ENCODE measurements around the gene HSF2BP.

Gene HSF2BP

DNA sequence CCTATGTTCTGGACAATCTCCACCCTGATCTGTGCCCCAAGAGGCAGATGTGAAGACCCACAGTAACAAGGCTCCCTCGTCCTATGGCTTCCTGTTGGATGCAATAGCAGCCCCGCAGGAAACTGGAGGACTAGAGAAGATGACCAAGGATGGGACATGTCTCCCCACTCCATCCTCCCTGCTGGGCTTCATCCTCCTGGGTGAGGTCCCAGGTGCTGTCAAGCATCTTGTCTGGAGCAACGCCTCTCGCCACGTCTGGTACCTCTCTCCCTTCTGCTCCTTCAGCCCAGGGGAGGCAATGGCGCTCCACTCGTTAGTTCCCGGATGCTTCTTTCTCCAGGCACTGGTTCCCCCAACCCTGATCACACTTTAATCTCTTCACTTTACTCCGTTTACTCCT is 11.1 kb downstream of the HSF2BP start:
- DNase-seq (ENCODE audit: extremely low read depth, low read depth) = no peak
- TF ChIP-seq, protein P1, sequence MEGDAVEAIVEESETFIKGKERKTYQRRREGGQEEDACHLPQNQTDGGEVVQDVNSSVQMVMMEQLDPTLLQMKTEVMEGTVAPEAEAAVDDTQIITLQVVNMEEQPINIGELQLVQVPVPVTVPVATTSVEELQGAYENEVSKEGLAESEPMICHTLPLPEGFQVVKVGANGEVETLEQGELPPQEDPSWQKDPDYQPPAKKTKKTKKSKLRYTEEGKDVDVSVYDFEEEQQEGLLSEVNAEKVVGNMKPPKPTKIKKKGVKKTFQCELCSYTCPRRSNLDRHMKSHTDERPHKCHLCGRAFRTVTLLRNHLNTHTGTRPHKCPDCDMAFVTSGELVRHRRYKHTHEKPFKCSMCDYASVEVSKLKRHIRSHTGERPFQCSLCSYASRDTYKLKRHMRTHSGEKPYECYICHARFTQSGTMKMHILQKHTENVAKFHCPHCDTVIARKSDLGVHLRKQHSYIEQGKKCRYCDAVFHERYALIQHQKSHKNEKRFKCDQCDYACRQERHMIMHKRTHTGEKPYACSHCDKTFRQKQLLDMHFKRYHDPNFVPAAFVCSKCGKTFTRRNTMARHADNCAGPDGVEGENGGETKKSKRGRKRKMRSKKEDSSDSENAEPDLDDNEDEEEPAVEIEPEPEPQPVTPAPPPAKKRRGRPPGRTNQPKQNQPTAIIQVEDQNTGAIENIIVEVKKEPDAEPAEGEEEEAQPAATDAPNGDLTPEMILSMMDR (IDR thresholded peaks at IDR 0.05; ENCODE audit: low read depth, low read length, missing control alignments) = no peak
- no peak overlapping the region for H3K4me3 ChIP-seq (replicated peaks; ENCODE audit: low read depth, low read length)

DNA sequence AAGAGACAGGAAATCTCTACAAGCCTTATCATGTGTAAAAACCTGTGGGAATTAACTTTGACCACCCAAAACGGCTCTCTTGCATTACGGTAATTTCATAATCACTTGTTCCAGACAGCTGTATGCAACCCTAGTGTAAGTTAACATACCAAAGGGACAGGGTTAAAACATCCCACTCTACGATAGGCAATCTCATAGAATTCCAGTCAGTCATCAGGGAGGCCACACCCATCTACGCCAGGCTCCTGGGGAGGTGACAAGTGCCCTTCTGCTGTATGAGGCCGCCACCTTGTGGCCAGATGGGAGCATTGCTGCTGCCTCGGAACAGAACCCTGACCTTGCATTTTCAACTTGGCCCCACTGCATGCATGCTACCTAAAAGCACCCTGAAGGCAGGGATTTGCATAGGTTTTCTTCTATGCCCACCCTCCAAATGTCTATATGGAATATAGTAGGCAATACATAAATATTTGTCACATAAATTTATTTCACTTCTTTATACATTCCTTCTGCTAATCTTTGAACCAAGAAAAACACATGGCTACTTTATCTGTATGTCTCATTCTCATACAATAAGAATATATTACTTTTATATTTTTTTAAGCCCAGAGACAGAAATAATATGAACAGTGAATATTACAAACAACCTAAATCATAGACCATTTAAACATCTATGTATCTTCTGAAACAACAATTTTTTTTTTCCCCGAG is 12.6 kb downstream of the HSF2BP start:
- DNase-seq (ENCODE audit: extremely low read depth, low read depth) = peak; percentile 75
- TF ChIP-seq, protein P1 (IDR thresholded peaks at IDR 0.05; ENCODE audit: low read depth, low read length, missing control alignments) = peak; percentile 96
- no peak overlapping the region for H3K4me3 ChIP-seq (replicated peaks; ENCODE audit: low read depth, low read length)

DNA sequence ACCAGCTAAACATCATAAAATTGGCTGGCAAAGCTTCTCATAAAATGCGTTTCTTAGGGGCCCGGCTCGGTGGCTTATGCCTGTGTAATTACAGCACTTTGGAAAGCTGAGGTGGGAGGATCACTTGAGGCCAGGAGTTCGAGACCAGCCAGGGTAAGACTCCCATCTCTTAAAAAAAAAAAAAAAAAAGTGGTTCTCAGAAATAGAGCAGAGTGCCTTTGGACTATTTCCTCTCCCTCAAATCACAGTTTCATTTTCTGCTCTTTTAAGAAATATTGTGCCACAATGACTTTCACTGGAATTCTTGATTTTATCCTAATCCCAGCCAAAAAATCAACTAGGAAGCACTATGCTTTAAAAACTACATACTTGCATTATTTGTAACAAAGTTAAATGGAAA is 13.3 kb downstream of the HSF2BP start:
- TF ChIP-seq, protein P1 (IDR thresholded peaks at IDR 0.05; ENCODE audit: low read depth, low read length, missing control alignments) = no peak
- H3K4me3 ChIP-seq (replicated peaks; ENCODE audit: low read depth, low read length) = no peak overlapping the region
- no peak for DNase-seq (ENCODE audit: extremely low read depth, low read depth)

DNA sequence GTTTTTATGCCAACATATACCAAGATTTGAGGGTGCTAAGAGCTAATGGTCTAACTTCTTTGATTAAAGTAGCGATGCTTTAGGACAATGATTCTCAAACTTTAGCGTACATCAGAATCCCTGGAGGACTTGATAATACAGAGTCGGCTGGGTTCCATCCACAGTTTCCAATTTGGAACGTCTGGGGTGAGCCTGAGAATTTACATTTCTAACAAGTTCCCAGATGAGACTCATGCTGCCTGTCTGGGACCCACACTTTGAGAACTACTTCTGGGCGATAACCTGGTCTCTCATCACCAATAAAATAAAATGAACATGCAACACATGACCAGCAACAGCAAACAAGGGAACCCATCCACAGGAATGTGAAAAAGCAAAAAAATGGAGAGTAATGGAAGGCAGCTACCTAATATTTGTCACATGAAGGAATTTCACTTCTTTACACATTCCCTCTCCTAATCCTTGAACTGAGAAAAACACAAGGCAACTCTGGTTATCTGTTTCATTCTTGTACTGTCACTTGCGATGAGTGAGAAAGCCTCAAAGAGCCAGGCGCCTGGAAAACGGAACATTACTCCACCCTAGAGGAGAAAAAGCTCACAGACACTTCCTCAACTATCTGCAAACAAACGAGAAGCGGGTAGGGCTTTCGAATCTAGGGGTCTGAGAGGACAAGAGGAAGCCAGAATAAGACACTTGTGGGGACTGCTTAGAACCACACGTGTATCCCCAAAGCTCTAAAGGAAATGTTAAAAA is 14.0 kb downstream of the HSF2BP start:
- TF ChIP-seq, protein P1 (IDR thresholded peaks at IDR 0.05; ENCODE audit: low read depth, low read length, missing control alignments) = peak; percentile 48
- H3K4me3 ChIP-seq (replicated peaks; ENCODE audit: low read depth, low read length) = no peak overlapping the region
- peak; percentile 35 for DNase-seq (ENCODE audit: extremely low read depth, low read depth)

DNA sequence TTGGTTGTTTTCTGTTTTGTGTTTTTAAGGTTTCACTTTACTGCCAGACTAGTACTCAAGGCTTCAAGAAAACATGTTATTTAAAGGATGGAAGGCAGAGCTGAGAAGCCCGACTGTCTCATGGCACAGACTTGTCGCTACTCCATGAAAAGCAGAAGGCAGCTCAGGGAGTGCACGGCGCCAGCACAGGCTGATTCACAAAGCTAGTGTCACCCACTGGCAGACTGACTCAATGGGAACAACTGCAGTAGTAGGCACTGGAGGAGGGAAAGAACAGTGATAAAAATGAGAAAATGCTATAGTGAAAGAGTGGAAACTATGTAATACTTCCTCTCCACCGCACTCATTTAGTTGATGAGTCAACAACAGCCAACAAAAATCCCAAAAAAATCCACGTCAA is 14.7 kb downstream of the HSF2BP start:
- TF ChIP-seq, protein P1 (IDR thresholded peaks at IDR 0.05; ENCODE audit: low read depth, low read length, missing control alignments) = no peak
- no peak overlapping the region for H3K4me3 ChIP-seq (replicated peaks; ENCODE audit: low read depth, low read length)
- DNase-seq (ENCODE audit: extremely low read depth, low read depth) = no peak

DNA sequence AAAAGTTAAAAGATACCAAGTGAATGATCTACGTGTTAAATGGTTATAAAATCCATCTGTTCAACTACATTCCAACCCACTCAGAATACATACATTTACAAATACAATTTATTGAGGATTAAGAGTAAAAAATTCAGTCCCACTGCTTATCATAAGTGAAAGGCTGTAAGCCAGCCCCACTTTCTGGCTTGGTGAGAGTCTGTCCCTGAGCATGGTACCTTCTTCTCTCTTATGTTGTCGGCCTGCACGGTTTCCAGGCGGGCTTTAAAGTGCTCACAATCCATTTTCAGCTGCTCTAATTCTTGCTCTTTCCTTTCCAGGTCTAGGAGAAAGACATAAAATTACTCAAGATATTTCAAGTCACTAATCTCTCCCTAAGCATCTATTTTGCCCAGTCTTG is 15.2 kb downstream of the HSF2BP start:
- TF ChIP-seq, protein P1 (IDR thresholded peaks at IDR 0.05; ENCODE audit: low read depth, low read length, missing control alignments) = no peak
- no peak overlapping the region for H3K4me3 ChIP-seq (replicated peaks; ENCODE audit: low read depth, low read length)
- no peak for DNase-seq (ENCODE audit: extremely low read depth, low read depth)

Data from HFF-Myc (cell line).